ENCODE measurements around the gene BACE2. TPM values are rescaled to one million over a fixed set of nuclear protein-coding genes. Genes with fewer than 3 reads are reported as not detected.

Gene BACE2
- total and polyA plus RNA-seq, 2 of the 13 experiments (the other 11 are each of a cell fraction or from before 2014, with no cell fraction given) = 0.07 to 0.11 TPM

DNA sequence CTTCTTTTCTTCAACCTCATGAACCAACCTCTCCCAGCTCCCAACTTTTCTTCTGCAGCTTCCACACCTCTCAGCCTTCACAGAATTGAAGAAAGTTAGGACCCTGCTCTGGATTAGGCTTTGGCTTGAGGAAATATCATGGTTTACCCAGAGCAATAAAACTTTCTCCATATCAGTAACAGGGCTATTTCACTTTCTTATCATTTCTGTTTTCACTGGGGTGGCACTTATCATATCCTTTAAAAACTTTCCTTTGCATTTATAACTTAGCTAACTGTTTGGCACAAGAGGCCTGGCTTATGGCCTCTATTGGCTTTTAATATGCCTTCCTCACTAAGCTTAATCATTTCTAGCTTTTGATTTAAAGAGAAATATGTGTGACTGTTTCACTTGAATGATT lies 139.3 kb downstream of the BACE2 start:
- in situ Hi-C loops (cut with HindIII; ENCODE audit: extremely low pct_ligation_motif_present, low pct_unique_long_range_greater_than_20kb) = no loop called here

More for the DNA sequence above, 139.3 kb downstream of the BACE2 start:
- no peak overlapping the region for H3K27ac ChIP-seq (ENCODE audit: extremely low read length, insufficient read depth, low read length)
- H3K4me1 ChIP-seq (ENCODE audit: insufficient read depth, low read length) = no peaks in the 10 kb centered on the region
- BruUV-seq (replicated peaks) = no TSS peak
- no peak for DNase-seq (ENCODE audit: low spot score)
- peaks cover 2 to 7% of the 10 kb centered on the region in 2 experiments; a peak in 3 of 5 replicates for H3K27me3 ChIP-seq (ENCODE audit: control insufficient read depth in 1 of 2, insufficient read depth in 2 of 2, low read length in 2 of 2)
- no peaks in the 10 kb centered on the region for H3K79me2 ChIP-seq (ENCODE audit: insufficient read depth, low read length)
- no peak overlapping the region for H3K9ac ChIP-seq (ENCODE audit: insufficient read depth, low read depth, low read length)
- CTCF ChIA-PET (ENCODE audit: low intra/inter-chr PET ratio, low total read pairs) = no interaction called here
- no peak for FAIRE-seq
- no peaks in the 10 kb centered on the region for H4K20me1 ChIP-seq (ENCODE audit: insufficient read depth, low read length)
- POLR2A ChIA-PET = interaction anchor here (1.5 kb wide), 1 partner anchor 15 kb away, joined by 5 read pairs; no protein-coding TSS in a partner anchor
- intact Hi-C loops (cut with micrococcal nuclease; ENCODE audit: unreplicated experiment) = no loop called here
- H3K4me2 ChIP-seq (ENCODE audit: low read depth, low read length) = no peak overlapping the region
- H3K4me3 ChIP-seq (replicated peaks in 1 of 3; ENCODE audit: insufficient read depth in 1 of 3, low read depth in 2 of 3, low read length in 3 of 3) = no peak overlapping the region
- H3K36me3 ChIP-seq (replicated peaks in 1 of 2; ENCODE audit: control insufficient read depth in 1 of 2, insufficient read depth in 2 of 2, low read length in 2 of 2) = no peaks in the 10 kb centered on the region
- ATAC-seq = no peak
- H3K9me3 ChIP-seq (ENCODE audit: low read length) = no peaks in the 10 kb centered on the region
- TF ChIP-seq ZNF558 (CRISPR knock-in tag; IDR thresholded peaks at IDR 0.05; ENCODE audit: borderline replicate concordance) = no peak
- TF ChIP-seq SNRNP70 (IDR thresholded peaks at IDR 0.05; ENCODE audit: low read depth, low read length) = no peak
- no peak for TF ChIP-seq CEBPZ (IDR thresholded peaks at IDR 0.05; ENCODE audit: low read length)
- TF ChIP-seq GZF1 (CRISPR knock-in tag; IDR thresholded peaks at IDR 0.05) = no peak
- TF ChIP-seq IRF2 (CRISPR knock-in tag; IDR thresholded peaks at IDR 0.05) = no peak
- no peak for TF ChIP-seq ZNF354B (CRISPR knock-in tag; IDR thresholded peaks at IDR 0.05)
- no peak for TF ChIP-seq ZNF772 (CRISPR knock-in tag; IDR thresholded peaks at IDR 0.05)
- TF ChIP-seq GABPB1 (CRISPR knock-in tag; IDR thresholded peaks at IDR 0.05) = no peak
- TF ChIP-seq IKZF5 (CRISPR knock-in tag; IDR thresholded peaks at IDR 0.05) = no peak
- TF ChIP-seq RORA (CRISPR knock-in tag; IDR thresholded peaks at IDR 0.05) = no peak
- no peak for TF ChIP-seq KMT2B (CRISPR knock-in tag; IDR thresholded peaks at IDR 0.05)
- no peak for TF ChIP-seq ZSCAN25 (CRISPR knock-in tag; IDR thresholded peaks at IDR 0.05)
- TF ChIP-seq, protein P1, sequence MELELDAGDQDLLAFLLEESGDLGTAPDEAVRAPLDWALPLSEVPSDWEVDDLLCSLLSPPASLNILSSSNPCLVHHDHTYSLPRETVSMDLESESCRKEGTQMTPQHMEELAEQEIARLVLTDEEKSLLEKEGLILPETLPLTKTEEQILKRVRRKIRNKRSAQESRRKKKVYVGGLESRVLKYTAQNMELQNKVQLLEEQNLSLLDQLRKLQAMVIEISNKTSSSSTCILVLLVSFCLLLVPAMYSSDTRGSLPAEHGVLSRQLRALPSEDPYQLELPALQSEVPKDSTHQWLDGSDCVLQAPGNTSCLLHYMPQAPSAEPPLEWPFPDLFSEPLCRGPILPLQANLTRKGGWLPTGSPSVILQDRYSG (CRISPR knock-in tag; IDR thresholded peaks at IDR 0.05) = no peak
- no peak for TF ChIP-seq MYPOP (CRISPR knock-in tag; IDR thresholded peaks at IDR 0.05)
- TF ChIP-seq, protein P2, sequence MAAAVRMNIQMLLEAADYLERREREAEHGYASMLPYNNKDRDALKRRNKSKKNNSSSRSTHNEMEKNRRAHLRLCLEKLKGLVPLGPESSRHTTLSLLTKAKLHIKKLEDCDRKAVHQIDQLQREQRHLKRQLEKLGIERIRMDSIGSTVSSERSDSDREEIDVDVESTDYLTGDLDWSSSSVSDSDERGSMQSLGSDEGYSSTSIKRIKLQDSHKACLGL (CRISPR knock-in tag; IDR thresholded peaks at IDR 0.05) = no peak
- no peak overlapping the region for H2AFZ ChIP-seq (ENCODE audit: low read length)
